Suppressor macrophage (primary cell): ENCODE results near the gene KIF4A.
"Not testable (repeated sequence)": the region's sequence is repeated elsewhere in the genome, so short reads cannot be mapped to it uniquely, and the experiment has no call there.

Experiments used
- DNase-seq, 4 experiments: peaks; one replicate each; pipeline ENCODE4 v3.0.0-alpha.2; 2020 to 2022

KIF4A gene

DNA sequence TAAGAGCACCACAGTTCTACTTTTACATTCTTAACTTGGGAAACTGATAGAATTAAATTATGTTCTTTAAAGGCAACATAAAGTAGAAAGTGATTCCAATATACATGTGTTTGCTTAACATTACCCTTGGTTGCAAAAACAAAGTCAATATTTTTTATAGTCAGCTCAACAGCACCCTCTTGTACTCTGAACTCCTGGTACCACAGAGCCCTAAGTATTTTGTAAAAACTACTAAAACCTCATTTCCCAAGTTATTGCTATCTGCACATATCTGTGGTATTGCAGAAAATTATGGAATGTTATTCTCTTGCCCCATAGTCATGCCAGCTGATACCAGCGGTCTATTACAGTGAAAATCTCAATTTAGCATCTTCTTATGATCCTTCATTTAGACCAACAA lies 2.9 kb downstream of the KIF4A start:
- no peak for DNase-seq

DNA sequence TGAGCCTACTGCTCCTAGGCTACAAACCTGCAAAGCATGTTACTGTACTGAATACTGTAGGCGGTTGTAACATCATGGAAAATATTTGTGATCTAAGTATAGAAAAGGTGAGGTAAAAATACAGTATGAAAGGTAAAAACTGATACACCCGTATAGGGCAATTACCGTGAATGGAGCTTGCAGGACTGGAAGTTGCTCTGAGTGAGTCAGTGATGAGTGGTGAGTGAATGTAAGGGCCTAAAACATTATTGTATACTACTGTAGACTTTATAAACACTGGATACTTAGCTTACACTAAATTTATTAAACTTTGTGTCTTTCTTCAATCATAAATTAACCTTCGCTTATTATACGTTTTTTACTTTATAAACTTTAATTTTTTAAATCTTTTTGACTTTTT lies 3.7 kb downstream of the KIF4A start:
- no peak for DNase-seq

DNA sequence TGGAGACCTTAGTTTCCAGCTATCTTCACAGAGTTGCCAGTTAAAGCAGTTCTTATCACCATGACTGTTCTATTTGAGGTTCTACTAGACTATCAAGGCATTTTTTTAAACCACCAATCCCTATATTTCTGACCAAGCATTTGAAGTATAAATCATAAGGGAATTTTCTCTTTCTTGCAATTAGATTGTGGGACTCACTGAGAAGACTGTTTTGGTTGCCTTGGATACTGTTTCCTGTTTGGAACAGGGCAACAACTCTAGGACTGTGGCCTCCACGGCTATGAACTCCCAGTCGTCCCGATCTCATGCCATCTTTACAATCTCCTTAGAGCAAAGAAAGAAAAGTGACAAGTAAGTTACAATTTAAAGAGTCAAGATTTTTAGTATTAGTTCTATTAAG lies 11.8 kb downstream of the KIF4A start:
- no peak for DNase-seq

DNA sequence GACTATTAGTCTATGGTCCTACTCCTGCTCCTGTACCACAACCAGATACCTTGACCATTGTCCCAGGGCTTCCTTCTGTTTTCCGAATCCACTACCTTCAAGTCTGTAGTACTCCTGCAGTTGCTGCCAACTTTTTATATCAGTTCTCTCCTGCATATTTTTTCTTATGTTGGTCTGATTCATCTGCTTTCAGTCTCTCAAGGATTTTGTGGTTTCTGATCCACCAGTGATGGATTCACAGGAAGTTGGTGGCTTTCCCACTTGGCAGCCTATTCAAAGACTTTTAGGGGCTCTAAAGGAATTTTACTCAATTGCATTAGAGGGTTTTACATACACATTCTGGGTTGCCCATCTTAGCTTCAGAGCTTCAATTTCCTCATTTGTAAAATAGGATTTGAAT lies 23.6 kb downstream of the KIF4A start:
- no peak for DNase-seq

DNA sequence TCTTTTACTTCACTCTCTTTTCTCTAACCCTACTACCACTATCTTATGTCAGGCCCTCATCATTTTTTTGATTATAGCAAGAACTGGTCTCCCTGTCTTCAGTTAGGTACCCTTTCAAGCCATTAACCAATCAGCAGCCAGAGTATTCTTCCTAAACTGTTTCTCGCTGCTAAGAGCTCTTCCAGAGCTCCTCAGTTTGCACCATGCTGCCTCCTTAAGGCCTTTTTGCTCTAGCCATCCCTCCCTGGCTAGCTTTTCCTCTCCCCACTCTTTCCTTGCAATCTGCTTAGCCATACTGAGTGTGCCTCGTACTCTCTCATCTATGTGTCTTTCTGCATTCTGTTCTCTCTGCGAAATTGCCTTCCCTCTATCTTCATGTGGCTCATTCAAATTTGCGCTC lies 32.9 kb downstream of the KIF4A start:
- DNase-seq, result no peak

DNA sequence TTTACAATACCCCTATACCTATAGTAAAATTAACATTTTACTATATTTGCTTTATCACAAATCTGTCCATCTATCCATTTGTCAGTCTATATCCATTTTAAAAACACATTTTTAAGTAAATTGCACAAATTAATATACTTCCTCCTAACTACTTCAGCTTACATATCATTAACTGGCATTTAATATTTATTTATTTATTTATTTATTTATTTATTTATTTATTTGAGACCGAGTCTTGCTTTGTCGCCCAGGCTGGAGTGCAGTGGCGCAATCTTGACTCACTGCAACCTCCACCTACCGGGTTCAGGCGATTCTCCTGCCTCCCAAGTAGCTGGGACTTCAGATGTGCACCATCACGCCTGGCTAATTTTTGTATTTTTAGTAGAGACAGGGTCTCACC lies 33.7 kb downstream of the KIF4A start:
- not testable (repeated sequence) for DNase-seq

DNA sequence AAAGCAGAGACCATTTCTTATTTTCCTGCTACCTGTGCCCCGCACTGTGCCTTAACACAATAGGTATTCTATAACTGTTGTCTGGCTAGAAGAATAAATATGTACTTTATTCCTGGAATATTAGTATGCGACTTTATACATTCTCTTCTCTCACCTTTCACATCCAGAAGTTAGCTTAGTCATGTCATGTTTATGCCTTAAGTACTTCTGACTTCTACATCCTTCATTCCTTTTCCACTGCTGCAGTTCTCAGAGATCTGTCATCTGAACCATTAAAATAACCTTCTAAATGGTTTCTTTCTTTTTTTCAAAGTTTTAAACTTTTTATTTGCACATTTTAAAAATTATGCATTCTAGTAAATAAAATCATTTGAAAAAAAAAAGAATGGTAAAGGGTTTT lies 34.4 kb downstream of the KIF4A start:
- DNase-seq, result no peak

DNA sequence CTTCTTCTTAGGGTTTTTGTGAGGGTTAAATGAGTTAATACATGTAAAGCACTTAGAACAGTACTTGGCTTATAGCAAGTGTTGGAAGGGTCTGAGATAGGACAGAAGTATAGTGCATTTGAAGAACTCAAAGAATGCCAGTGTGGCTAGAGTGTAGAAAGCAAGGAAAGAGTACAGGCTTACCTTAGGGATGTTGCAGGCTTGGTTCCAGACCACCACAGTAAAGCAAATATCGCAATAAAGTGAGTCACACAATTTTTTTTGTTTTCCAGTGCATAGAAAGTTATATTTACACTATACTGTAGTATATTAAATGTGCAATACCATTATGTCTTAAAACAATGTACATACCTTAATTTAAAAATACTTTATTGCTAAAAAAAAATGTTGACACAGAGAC lies 41.3 kb downstream of the KIF4A start:
- no peak for DNase-seq

DNA sequence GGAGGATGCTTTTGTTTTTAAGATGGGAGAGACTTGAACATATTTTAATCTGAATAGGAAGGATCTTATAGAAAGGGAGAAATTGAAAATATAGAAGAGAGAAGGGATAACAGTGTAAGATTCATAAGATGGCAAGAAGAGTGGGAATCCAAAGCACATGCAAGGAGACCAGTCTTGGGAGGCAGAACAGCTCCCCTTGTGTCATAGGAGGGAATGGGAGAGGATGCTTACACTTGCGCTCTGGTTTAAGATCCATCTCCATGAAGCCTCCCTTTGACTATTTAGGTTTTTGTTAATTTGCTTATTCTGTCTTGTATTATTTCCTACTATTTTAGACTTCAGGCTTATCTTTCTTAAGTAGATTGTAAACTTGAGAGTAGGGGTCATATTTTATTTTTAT lies 42.7 kb downstream of the KIF4A start:
- DNase-seq, result no peak

DNA sequence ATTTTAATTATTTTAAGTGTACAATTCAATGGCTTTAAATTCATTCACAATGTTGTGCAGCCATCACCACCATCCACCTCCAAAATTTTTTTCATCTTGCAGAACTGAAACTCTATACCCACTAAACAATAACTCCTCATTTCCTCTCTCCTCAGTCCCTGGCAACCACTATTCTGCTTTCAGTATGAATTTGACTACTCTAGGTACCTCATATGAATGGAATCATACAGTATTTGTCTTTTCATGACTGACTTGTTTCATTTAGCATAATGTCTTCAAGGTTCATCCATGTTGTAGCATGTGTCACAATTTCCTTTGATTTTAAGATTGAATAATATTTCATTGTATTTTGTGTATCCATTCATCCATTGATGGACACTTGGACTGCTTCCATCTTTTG lies 46.9 kb downstream of the KIF4A start:
- DNase-seq, result peak in 1 of 4 experiments; percentile 12

DNA sequence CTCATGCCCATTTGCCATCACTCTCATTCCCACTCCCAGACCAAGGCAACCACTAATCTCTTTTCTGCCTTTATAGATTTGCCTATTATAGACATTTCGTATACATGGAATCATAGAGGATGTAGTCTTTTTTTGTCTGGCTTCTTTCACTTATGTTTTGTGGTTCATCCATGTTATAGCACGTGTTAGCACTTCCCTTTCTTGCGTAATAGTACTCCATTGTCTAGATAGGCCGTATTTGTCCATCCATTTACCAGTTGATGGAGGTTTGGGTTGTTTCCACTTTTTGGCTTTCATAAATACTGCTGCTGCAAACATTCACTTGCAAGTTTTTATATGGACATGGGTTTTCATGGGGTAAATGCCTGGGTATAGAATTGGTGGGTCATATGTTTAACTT lies 48.4 kb downstream of the KIF4A start:
- peak in 3 of 4 experiments; percentile 12 to 65 (median 59) for DNase-seq

DNA sequence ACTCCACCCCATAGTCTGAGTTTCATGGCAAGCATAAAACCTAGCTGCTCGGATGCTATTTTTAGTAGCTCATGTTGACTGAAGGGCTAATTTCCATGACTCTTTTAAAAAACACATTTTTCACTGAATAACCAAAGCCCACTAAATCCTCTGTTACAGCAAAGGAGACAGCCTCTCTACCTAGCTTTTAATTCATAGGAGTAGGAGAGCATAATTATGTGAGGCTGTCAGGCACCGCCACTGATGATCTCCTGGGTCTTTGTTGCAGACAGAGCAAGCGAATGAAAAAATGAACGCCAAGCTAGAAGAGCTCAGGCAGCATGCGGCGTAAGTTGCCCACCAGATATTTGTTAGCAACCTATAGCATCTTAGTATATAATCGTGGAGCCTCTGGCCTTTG lies 53.5 kb downstream of the KIF4A start:
- DNase-seq, result no peak

DNA sequence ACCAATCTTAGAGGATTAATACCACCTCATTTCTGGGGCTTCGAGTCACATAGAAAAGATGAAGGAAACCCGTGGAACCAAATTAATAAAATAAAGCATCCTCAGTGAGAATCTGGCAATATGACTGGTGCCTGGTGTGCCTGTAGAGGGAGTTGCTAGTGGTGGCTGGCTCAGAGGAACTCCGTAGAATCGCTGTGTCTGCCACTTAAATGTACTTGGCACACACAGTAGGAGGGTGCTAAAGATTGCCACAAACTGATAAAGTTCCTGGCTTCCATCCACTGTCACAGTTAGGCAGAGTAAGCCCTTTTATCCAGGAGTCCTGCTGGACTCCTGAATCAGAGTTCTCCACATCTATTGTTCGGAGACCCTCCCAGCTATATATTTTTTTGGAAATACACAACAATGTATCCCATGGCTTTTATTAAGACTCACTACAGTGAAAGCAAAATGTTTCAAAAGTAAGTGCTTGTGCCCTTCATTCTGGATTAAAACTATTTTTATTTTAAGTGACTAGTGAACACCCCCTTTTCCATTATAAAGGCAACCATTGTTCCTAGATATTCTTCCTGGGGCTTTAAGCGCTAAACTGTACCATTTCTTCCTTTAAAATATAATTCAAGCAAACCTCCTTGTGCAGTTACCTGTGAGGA lies 56.6 kb downstream of the KIF4A start:
- DNase-seq, result no peak

DNA sequence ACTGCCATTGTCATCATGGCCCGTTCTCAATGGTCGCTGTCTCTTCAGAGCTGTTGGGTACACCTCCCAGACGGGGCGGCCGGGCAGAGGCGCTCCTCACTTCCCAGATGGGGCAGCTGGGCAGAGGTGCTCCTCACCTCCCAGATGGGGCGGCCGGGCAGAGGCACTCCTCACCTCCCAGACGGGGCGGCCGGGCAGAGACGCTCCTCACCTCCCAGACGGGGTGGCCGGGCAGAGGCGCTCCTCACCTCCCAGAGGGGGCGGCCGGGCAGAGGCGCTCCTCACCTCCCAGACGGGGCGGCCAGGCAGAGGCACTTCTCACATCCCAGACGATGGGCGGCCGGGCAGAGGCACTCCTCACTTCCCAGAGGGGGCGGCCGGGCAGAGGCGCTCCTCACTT lies 58.9 kb downstream of the KIF4A start:
- not testable (repeated sequence) for DNase-seq

DNA sequence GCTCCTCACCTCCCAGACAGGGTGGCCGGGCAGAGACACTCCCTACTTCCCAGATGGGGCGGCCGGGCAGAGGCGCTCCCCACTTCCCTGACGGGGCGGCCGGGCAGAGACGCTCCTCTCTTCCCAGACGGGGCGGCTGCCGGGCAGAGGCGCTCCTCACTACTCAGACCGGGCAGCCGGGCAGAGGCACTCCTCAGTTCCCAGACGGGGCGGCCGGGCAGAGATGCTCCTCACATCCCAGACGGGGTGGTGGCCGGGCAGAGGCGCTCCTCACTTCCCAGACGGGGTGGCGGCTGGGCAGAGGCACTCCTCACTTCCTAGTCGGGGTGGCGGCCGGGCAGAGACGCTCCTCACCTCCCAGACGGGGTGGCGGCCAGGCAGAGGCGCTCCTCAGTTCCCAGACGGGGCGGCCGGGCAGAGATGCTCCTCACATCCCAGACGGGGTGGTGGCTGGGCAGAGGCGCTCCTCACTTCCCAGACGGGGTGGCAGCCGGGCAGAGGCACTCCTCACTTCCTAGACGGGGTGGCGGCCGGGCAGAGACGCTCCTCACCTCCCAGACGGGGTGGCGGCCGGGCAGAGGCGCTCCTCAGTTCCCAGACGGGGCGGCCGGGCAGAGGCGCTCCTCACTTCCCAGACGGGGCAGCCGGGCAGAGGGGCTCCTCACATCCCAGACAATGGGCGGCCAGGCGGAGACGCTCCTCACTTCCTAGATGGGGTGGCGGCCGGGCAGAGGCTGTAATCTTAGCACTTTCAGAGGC lies 59.6 kb downstream of the KIF4A start:
- not testable (repeated sequence) for DNase-seq

DNA sequence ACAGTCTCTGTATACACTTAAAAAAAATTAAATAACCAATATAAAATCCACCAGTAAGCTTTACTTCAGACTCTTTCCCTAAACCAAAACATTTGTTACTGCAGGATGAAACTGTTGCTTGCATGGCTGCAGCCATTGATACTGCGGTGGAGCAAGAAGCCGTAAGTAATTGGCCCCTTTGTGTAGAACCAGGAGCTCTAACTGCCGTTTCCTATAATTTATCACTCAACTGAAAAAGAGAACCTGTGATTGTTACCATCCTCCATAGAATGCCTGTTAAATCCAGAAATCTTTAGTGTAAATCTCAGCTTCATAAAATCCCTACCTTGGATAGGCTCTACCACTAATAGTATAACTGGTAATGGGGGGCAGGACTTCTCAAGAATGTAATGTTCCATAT lies 62.6 kb downstream of the KIF4A start:
- no peak for DNase-seq

DNA sequence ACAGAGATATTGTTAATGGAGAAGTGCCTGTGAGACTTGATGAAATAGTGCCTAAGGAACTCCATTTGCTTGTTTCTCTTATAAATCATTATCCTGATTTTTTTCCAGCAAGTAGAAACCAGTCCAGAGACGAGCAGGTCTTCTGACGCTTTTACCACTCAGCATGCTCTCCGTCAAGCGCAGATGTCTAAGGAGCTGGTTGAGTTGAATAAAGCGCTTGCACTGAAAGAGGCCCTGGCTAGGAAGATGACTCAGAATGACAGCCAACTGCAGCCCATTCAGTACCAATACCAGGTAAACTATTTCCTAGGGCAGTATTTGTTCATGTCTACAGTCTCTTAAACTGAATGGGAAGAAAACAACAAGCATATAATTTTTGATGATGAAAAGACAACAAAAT lies 63.6 kb downstream of the KIF4A start:
- DNase-seq, result no peak

DNA sequence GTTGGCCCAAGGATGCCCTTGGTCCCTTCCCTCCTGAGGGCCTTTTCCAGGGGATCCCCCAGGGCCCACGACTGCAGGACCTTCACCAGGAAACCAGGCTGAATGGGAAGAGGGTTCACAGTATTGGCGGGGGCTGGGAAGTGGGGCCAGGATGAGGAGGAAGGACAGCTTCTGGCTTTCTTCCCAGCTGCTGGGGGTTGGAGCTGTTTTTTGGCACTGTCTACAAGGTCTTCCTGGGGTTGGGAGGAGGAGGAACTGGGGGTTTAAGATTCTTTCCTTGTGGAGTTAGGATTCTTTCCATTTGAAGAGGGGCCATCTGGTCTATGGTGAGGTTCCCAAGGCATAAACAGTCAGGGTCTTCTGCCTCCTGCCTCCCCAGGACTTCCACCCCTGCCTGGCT lies 64.8 kb downstream of the KIF4A start:
- no peak for DNase-seq

DNA sequence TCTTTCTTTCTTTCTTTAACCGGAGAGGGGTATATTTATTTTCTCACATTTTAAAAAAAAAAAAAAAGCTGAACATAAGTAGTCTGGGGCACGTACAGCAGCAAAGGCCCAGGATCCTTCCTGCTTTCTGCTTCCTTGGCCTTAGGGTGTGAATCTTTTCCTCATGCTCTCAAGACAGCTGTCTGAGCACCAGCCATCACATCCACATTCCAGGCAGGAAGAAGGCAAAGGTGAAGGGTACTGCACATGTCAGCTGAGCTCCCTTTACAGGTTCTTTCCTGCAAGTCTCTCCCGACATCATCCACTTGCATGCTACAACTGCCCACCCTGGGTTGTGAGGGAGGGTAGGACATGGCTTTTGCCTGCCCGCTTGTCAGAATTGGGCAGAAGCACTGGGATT lies 69.6 kb downstream of the KIF4A start:
- DNase-seq, result no peak

DNA sequence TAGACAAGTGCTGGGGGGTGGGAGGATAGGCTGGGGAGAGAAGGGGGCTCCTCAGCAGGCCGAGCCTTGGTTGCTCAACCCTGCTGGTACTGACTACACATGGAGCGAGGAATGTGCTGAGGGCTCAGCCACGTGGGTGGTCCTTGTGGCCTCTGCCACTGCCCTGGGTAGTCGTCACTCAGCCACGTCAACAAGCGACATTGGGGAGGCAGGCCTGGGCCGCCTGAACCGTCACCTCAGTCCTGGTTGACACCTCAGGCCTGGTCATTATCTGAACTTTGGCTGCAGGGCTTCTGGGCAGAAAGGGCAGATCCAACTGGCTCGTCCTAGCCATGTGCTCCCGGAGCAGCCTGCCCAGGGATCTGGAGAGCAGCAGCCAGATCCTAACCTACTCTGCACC lies 70.5 kb downstream of the KIF4A start:
- DNase-seq, result no peak

DNA sequence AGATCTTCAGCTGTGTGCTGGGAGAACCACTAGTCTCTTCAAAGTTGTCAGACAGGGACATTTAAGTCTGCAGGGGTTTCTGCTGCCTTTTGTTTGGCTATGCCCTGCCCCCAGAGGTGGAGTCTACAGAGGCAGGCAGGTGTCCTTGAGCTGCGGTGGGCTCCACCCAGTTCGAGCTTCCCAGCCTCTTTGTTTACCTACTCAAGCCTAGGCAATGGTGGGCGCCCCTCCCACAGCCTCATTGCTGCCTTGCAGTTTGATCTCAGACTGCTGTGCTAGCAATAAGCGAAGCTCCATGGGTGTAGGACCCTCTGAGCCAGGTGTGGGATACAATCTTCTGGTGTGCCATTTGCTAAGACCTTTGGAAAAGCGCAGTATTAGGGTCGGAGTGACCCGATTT lies 78.8 kb downstream of the KIF4A start:
- DNase-seq, result not testable (repeated sequence)

DNA sequence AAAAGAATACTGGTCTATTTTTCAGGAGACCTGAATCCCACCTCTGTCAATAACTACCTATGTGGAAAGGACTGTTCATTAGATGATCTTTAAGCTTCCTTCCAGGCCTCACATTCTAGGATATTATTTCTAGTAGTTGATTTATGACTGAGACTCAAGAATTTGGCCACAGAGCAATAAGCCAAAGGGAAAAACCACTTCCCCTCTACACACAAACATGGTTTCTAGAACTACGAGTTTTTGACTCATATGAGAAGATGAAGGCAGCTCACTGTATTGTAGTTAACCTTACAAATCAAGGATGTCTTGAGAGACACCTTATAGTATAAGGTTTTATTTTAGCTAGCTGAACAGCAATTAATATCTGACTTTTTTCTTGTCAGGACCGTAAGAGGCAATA lies 96.3 kb downstream of the KIF4A start:
- DNase-seq, result no peak

DNA sequence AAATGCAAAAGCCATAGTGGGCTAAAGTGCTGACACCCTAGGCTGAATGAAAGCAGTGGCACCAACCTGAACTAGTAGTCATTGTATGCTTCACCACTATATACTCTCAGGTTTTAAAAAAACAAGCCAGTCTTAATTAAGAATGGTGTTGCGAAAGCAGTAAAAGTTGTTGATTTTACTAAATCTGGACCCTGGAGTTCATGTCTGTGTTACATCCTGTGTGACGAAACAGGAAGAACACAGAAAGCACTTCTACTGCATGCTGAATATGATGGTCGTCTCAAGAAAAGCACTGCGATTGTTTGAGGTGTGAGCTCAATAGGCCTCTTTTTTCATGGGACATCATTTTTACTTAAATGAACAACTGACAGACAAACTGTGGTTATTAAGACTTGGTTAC lies 109.0 kb downstream of the KIF4A start:
- peak in 2 of 4 experiments; percentile 16 to 40 for DNase-seq

DNA sequence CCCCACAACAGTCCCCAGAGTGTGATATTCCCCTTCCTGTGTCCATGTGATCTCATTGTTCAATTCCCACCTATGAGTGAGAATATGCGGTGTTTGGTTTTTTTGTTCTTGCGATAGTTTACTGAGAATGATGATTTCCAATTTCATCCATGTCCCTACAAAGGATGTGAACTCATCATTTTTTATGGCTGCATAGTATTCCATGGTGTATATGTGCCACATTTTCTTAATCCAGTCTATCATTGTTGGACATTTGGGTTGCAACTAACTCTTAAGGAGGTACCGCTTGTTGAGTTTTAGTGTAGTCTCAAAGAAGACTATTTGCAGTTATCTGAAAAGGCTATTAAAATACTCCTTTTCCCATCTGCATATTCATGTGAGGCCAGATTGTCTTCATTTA lies 110.3 kb downstream of the KIF4A start:
- DNase-seq, result not testable (repeated sequence)

DNA sequence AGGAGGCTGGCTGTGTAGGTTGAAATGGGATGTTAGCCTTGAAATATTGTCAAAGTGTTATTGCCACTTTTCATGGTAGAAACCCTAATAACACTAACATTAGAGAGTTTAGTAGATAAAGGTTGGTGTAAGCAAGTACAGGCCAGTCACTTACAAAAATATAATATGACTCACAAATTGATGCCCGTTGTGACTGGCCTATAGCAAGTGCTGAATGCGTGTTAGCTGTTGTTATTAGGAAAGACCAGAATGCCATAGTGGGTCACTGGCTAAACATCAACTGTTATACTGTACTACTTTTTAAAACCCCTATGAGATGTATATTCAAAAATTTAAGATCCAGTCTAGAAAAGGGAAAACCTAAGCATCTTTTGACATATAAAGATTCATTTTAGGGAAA lies 112.8 kb downstream of the KIF4A start:
- no peak for DNase-seq
